ENCODE data around the gene PPP4R4.

Gene PPP4R4, protein sequence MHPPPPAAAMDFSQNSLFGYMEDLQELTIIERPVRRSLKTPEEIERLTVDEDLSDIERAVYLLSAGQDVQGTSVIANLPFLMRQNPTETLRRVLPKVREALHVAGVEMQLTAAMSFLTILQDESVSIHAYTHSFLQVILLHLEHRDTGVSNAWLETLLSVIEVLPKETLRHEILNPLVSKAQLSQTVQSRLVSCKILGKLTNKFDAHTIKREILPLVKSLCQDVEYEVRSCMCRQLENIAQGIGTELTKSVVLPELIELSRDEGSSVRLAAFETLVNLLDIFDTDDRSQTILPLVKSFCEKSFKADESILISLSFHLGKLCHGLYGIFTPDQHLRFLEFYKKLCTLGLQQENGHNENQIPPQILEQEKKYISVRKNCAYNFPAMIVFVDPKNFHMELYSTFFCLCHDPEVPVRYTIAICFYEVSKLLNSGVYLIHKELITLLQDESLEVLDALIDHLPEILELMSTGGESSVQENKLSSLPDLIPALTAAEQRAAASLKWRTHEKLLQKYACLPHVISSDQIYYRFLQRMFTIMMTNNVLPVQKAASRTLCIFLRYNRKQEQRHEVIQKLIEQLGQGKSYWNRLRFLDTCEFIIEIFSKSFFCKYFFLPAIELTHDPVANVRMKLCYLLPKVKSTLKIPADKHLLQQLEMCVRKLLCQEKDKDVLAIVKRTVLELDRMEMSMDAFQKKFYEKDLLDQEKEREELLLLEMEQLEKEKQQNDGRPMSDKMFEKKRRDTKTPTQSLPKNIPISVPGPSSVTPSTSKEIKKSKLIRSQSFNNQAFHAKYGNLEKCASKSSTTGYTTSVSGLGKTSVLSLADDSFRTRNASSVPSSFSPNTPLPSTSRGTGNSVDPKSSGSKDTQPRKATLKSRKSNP

DNA sequence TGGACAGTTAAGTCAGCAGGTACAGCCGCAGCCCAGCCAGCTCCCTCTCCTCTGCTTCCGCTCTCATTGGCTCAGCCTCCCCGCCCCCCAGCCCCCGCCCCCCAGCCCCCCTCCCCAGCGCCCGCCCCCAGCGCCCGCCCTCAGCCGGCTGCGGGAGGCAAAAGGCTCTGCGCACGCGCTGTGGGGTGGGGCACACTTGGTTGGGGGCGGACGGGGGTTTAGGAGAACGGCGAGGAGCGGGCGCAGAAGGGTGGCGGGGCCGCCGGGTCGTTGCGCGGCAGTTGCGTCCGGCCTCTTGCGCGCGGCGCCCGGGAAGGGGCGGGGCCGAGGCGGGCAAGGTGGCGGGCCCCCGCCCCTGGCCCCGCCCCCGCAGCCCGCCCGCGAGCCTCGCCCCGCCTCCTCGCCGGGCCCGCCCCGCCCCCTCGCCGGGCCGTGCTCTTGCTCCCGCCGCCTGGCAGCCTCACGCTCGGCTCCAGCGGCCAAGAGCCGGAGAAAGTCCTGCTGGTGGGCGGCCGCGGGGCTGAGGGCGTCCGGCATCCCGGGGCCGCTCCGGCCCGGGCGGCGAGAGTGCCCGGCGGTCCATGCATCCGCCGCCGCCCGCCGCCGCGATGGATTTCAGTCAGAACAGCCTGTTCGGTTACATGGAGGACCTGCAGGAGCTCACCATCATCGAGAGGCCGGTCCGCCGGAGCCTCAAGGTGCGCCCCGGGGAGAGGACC is at the start of gene PPP4R4:
Gene PPP4R4 (plus strand): TSS at position 438 of the 719 bp plus-strand sequence. CDS start 144 bp downstream, at position 582.
- DNase-seq, result peak; percentile 93

DNA sequence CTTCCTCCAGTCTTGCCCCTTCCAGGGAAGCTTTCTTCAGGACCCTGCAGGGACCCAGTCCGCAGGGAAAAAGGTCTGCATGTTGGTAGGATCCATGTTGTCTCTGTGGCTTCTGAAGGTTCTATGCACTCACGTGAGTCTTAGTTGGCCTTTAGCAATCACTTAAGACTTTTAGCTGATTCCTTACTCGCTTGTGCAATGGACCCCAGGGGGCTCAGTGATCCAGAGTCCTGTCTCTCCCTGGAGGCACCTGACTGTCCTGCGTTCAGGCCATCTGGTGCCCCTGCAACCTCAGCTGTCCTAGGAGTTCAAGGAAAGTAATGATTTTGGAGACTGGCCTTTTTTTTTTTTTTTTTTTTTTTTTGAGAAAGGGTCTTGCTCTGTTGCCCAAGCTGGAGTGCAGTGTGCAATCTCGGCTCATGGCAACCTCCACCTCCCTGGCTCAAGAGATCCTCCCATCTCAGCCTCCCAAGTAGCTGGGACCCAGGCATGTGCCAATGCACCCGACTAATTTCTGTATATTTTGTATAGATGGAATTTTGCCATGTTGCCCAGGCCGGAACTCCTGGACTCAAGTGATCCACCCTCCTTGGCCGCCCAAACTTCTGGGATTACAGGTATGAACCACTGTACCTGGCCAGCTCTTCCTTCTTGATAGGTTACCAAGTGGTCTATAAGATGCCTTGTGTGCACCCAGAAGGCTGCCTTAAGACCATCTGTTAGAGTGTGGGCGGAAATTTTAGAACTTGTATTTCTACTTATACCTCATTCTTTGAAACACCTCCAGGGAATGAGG is 49.3 kb upstream of the PPP4R4 start:
- DNase-seq, result peak; percentile 17

DNA sequence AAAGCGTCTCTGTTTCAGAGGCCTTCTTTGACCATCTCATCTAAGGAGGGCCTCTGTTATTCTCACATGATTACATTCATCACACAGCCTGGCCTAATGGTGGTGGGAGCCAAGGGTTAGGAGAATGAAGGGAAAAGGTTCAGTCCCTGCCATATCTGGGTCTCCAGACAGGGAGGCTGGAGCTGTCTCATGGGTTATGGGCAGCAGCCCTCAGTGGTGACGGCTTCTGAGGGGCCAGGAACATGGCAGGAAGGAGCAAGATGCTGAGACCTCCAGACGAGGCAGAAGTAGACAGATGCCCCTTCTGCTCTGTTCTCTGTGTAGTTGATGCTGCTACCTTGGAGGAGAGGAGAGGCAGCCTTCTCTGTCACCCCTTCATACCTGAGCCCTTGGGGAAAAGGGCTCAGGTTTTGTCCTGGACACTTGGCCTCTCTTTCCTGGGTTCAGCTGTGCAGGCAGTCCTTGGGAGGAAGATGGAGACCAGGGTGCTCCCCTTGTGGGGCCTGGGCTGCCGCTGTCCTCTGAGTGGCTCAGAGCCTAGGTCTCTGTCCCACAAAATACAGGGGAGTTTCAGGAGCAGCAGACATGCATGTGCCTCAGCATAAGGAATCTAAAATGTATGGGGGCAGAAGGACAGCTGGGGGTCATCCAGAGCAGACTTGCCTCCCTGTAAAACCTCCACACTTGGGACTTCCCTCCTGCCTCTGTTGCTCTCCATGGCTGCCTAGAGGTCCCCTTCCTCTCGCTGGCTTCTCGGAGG is 48.3 kb upstream of the PPP4R4 start:
- peak; percentile 43 for DNase-seq

DNA sequence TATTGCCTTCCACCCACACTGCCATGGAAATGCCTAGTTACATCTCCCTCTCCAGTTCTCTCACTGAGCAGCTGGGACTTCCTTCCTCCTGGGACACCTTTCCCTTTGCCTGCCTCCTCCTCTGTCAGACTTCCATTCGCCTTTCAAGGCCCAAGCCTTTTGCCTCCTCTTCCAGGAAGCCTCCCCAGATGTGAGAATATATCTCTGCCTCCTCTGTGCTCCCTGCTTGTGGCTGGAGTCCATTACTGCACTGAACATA is 47.8 kb upstream of the PPP4R4 start:
- DNase-seq, result no peak

DNA sequence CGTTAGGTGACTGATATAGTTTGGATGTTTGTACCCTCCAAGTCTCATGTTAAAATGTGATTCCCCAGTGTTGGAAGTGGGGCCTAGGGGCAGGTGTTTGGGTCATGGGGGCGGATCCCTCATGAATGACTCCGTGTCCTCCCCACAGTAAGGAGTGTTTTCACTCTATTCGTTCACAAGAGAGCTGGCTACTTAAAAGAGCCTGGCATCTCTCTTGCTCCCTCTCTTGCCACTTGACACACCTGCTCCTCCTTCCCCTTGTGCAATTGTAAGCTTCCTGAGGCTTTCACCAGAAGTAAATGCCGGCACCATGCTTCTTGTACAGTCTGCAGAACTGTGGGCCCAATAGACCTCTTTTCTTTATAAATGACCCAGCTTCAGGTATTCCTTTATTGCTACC is 47.3 kb upstream of the PPP4R4 start:
- peak; percentile 9 for DNase-seq

DNA sequence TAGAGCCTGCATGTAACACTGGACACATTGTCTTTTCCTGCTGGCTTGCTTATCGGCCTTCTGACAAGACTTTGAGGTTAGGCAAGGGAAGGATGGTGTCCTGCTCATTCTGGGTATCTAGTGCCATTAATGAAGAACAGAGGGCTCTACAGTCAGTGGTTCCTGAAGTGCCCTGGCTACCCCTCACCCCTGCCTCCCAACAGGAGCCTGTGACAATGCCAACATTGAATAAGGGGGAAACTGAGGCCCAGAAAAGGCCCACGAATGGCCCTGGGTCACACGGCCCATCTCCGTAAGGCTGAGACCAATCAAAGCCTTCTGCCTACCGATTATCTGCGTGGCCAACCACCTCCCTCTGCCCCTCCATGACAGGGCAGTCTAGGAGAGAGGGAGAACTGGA is 46.8 kb upstream of the PPP4R4 start:
- peak; percentile 28 for DNase-seq

DNA sequence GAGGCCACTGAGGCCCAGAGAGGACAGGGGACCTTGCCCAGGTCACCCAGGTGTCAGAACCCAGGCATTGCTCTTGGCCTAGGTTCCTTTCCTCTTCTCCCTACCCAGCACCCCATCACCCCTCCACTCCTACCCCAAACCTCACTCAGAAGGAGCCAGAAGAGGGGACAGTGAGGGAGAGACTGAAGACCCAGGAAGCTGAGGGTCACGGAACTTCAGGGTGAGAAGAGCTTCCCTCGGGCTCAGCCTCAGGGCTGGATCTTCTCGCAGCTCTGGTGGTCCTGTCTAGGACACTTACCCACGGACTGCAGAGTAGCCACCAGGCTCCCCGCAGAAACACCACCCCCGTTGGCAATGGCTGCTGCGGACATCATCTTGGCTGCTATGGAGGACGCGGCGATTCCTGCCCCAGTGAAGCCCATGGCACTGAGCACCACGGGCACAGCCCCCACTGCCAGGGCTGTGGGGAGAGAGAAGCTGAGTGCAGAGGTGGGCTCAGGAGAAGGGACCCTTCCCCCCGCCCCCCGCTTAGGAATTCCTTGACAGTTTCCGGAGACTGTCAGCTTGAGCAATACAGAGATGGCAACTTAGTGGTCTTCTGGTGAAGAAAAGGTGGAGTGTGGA is 45.8 kb upstream of the PPP4R4 start:
- DNase-seq, result peak; percentile 59

DNA sequence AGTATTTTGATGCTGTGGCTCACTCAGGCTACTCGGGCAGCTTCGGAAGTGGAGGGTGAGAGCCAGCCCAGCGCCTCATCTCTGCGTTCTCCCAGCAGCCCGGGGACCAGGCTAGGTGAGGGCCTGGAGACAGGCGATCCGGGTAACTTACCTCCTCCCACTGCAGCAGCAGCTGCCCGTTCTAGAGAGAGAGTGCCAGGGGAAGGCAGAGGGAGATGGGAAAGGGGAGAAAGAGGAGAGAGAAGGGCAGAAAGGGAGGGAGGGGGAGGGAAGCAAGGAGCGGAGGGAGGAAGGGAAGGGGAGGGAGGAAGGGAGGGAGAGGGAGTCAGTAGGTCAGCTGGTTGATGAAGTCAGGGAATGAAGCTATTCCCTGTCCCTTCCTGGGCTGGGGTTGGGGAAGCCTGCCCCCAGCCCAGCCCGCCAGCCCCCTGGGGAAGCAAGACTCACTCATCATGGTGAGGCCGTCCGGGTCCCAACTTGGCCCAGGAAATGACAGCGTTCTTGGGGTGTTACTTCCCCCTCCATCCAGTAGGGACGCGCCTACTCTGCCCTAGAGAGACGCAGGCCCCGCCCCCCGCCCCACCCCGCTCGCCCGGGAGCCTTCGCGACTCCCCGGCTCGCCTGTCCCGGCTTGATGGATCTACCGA is 44.9 kb upstream of the PPP4R4 start, which contains the start of gene IFI27L2:
Gene IFI27L2 (minus strand): TSS at position 494 of the 647 bp plus-strand sequence. CDS start 40 bp downstream, at position 454.
- DNase-seq, result peak; percentile 88

DNA sequence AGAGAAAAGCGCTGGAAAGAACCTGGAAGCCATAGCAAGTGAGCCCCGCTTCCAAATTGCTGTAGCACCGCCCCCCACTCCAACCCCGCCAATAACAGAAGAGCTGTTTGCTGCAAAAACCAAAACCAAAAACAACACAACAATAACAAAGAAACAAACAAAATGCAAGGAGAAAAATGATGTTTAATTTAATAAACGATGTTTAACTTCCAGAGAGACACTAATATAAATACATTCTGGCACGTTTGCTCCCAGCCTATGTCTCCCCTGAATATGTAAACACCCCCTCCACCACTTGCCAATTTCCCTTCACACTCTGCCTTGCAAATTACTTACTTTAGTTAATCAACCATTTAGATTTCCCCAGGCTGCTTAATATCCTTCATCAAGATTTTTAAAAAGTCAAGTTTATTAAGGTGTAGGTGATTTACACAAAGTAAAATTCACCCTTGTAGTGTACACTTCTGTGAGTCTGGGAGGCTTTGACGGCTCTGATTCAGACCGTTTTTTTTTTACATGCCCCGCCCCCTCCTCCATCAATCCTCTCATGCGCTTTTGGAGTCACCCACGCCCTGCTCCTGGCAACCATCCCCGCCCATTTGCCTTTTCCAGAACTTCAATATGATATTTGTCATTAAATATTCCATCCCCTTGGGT is 44.2 kb upstream of the PPP4R4 start:
- DNase-seq, result peak; percentile 72

DNA sequence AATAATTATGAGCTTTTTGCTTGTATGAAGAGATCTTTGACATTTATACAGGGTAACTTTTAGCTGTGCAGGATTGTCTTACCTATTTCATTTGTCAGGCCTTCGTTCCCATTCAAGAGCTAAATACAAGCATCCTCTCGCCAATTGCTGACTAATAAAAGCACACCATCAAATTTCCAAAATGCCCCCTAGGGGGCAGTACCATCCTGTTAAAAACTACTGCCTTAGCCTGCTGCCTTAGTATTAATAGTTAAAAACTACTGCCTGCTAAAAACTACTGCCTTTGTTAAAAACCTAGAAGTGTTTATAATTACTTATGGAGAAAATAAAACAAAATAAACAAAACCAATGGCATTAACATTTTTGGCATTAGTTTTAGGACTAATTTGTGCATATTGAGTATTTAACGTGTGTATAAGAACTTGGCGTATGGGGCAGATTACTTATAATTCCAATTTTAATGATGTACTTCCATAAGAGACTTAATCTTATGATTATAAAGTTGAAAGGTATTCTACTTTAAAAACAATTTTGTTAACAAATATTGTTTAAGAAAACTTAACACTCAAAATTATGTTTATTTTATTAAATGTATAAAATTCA is 41.7 kb upstream of the PPP4R4 start:
- DNase-seq, result peak; percentile 77

DNA sequence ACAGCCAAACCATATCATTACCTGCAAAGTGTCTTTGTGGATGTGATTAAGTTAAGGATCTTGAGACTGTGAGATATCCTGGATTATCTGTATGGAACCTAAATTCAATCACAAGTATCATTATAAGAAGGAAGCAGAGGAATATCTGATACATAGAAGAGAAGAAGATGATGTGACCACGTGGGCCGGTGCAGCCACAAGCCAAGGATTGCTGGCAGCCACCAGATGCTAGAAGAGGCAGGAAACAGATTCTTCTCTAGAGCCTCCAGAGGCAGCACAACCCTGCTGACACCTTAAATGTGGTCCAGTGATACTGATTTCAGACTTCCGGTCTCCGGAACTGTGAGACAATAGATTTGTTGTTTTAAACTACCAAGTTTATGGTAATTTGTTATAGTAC is 38.6 kb upstream of the PPP4R4 start:
- DNase-seq, result no peak

DNA sequence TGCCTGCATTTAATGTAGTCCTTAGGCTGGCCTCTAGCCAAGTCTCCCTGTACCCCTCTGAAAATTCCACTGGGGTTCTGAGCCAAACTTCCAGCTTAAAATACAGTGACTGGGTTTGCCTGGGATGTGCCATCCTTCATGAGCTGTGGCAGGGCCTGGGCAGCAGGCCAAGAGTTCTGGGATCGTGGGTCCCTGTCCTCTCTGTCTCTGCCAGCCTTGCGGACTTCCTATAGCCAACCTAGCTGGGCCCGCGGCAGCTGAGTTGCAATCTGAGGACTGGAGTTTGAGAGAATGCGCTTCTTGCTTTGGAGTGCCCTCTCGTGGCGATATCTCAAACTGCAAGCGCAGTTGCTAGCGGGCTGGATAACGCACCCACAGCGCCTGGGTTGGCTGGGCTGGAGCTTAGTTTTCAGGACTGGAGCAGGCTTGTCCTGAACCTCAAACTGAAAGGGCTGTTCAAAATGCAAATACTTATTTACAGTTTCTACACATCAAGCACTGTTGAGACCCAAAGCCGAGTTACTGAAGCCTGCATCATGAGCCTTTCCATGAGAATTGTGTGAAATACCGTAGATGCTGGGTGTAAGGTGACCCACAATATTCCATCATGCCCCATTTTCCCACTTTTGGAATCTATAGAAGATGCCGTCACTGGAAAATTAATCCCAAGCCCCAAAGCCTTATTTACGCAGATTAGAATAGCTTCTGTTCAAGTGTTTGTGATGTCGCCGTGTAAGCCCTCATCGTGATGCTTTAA is 37.4 kb upstream of the PPP4R4 start:
- peak; percentile 95 for DNase-seq

DNA sequence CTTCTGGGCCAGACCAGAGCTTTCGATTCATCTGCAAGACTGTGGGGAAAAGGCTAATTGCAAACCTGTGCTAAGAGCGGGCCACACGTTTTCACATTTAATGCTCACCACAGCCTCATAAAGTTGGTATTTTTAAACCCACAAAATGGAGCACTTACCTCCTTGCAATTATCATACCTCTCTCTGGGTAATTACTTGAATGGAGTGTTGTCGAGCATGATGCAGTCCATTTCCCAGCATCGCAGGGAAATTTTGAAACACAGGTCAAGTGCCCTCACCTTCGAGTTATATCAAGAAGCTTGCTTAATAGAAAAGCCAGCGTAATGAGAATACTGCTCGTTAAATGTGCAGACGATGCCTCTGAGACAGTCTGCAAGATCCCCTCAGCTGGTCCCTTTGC is 35.9 kb upstream of the PPP4R4 start:
- DNase-seq, result no peak

DNA sequence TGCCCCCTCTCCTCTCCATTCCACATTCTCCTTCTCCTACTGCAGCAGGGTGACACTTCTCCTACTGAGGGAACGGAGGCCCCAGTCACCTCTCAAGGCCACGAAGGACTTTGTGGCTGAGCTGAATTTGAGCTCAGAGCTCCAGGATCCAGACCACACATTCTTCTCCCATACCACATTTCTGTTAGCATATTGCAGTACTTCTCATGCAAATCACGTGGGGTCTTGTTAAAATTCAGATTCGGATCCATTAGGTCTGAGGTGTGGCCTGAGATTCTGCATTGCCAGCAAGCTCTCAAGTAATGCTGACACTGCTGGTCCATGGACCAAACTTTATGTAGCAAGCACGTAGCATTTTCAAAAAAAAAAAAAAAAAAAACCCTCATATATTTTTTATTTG is 35.1 kb upstream of the PPP4R4 start:
- no peak for DNase-seq

DNA sequence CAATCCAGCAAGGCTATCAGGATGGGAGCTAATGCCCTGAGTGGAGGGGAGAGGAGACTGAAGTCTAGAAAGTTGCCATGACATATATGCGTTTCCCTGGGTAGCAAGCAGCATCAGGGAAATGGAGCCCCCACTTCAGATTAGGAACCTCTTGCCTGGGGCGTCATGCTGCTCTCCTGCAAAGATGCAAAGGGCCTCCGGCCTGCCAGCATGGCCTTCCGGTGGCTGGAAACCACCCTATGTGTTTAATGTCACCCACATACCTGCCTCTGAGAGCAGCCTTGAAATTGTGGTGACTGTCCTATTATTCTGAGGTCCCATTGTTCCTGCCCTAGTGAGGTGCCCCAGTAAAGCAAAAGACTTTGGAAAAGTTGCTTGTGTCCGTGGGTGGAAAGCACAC is 34.7 kb upstream of the PPP4R4 start:
- no peak for DNase-seq

DNA sequence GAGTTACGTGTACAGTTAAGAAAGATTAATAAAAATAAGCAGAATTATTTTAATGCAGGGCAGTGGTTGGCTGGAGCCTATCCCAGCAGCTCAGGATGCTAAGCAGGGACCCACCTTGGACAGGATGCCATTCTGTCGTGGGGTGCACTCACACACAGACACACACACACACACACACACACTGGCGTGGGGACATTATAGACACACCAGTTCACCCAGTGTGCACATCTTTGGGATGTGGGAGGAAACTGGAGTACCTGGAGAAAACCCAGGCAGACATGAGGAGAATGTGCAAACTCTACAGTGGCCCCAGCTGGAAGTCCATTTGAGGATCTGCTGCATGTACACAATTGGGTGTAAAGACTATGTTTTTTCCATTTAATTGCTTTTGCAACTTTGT is 31.9 kb upstream of the PPP4R4 start:
- no peak for DNase-seq

DNA sequence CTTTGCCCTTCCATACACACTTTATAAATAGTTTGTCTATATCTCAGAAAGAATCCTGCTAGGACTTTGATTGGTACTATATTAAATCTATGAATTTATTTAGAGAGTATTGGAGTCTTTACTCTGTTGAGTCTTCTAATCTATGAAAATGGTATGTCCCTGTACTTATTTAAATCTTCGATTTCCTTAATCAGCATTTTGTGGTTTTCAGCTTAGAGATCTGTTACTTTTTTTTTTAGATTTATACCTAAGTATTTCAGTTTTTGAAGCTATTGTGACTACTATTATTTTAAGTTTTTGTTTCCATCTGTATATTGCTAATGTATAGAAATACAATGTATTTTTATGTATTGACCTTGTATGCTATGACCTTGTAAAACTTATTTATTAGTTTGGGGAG is 31.3 kb upstream of the PPP4R4 start:
- no peak for DNase-seq

DNA sequence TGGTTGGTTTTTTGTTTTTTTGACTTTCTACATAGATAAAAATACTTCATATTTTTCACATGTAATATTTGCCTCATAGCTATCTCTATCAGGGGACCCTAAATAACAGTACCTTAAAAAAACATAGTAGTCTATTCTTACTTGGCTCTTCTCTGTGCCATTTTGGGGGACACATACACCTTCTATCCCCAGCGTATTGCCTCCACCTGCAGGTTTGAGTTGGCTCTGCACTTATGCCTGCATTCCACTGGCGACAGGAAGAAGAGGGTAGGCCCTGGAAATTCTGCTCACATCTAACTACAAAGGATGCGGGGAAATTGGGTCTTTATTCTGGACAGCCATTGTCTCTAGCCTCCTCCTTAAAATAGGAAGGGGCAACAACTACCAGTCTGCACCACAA is 30.9 kb upstream of the PPP4R4 start:
- no peak for DNase-seq

DNA sequence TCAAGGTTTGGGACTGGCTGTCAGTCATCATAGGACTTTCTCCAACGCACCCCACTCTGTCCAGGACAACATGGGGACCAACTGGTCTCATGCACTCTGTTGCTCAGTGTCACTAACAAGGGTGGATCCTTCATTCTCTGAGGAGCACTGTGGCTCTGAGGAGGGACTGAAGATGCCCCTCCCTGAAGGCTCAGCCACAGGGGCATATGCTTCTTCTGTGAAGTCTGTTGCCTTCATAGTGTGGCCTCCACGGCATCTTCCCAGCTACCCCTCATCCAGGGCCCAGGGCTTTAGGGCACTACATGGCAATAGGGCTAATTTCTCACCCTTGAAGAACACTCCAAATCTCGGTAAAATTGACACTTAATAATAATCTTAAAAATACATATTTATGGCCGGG is 30.4 kb upstream of the PPP4R4 start:
- DNase-seq, result no peak

Measured in activated effector memory CD4-positive, alpha-beta T cell treated with anti-CD3 and anti-CD28 coated beads, Interleukin-2, amount 50 U/mL, for 16 hours (primary cell).